Suprapubic skin (tissue), 4 donors: ENCODE results near the gene NPDC1.

ENCODE experiments used
- EP300 ChIP-seq: sonication (generic); formaldehyde crosslinking; IDR thresholded peaks from one replicate; pipeline ENCODE4 v1.6.1; 2017; ENCODE audit warnings: antibody characterized with exemption
- POLR2A ChIP-seq, 2 donors: fragments of 450-650 bp; IDR thresholded peaks; one replicate each; pipeline ENCODE4 v1.6.1; 2017; ENCODE audit warnings: antibody characterized with exemption in 2 of 2, mild to moderate bottlenecking in 2 of 2, moderate library complexity in 2 of 2
- POLR2AphosphoS5 ChIP-seq, 3 donors: sonication (generic); formaldehyde crosslinking; IDR thresholded peaks; one replicate each; pipeline ENCODE4 v1.6.1; 2017; ENCODE audit warnings: antibody characterized with exemption in 3 of 3
- TF ChIP-seq, protein P1 (sequence below), 2 donors: fragments of 200-600 bp in 1 of 2; fragments of 450-650 bp in 1 of 2; sonication (generic) in 1 of 2; IDR thresholded peaks; one replicate each; pipeline ENCODE4 v1.5.1; 2016 to 2019; ENCODE audit warnings: antibody characterized with exemption in 2 of 2, mild to moderate bottlenecking in 1 of 2, moderate library complexity in 1 of 2

DNA sequence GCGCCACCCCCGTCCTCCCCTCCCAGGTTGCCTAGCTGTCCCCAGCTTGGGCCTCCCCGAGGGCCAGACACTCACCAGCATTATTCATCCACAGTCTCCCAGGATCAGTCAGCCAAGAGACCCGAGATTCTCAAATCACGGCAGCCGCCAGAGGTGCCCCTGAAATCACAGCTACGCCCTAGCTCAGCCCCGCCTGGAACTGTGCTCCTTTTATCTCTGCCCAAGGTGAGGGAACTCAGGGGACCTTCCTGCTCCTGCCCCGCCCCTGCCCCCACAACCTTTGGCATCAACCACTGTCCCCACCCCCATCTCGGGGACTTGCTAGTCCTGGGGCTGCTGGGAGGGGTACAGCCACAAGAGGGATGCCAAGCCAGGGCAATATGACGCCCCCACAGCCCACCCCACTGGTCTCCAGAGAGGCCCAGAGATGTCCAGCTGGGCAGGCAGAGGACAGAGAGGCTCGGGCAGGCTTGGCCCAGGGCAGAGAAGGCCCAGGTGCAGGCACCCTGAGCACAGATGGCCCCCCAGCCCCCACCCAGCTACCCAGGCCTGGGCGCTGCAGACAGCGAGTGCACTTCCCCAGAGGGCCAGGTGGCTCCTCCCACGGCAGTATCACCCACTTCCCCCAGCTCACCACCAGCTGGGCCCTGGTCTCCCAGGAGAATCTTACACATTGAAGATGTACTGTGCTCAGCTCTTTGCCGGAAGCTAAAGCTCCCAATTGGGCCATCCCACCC lies 13.9 kb downstream of the NPDC1 start, which contains the start of gene FUT7:
- TF ChIP-seq, protein P1, sequence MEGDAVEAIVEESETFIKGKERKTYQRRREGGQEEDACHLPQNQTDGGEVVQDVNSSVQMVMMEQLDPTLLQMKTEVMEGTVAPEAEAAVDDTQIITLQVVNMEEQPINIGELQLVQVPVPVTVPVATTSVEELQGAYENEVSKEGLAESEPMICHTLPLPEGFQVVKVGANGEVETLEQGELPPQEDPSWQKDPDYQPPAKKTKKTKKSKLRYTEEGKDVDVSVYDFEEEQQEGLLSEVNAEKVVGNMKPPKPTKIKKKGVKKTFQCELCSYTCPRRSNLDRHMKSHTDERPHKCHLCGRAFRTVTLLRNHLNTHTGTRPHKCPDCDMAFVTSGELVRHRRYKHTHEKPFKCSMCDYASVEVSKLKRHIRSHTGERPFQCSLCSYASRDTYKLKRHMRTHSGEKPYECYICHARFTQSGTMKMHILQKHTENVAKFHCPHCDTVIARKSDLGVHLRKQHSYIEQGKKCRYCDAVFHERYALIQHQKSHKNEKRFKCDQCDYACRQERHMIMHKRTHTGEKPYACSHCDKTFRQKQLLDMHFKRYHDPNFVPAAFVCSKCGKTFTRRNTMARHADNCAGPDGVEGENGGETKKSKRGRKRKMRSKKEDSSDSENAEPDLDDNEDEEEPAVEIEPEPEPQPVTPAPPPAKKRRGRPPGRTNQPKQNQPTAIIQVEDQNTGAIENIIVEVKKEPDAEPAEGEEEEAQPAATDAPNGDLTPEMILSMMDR (IDR thresholded peaks at IDR 0.05) = no peak
- no peak for TF ChIP-seq POLR2A (IDR thresholded peaks at IDR 0.05)
- TF ChIP-seq POLR2AphosphoS5 (IDR thresholded peaks at IDR 0.05) = no peak
- TF ChIP-seq EP300 = no peak
